Skeletal muscle satellite cell (primary cell): ENCODE measurements around the gene CNTNAP2.

Experiments used
- H3K27me3 ChIP-seq: 2 replicates; pipeline ENCODE4 v1.7.0; 2013; ENCODE audit warnings: low read length; ENCODE audit not compliant: control insufficient read depth, insufficient read depth
- H3K36me3 ChIP-seq: 2 replicates; pipeline ENCODE4 v1.7.0; 2013; ENCODE audit warnings: mild to moderate bottlenecking, control low read depth, low read length; ENCODE audit not compliant: insufficient read depth
- H3K4me1 ChIP-seq: 2 replicates; pipeline ENCODE4 v1.7.0; 2013; ENCODE audit warnings: low read length; ENCODE audit not compliant: control insufficient read depth, insufficient read depth
- H3K4me2 ChIP-seq: 2 replicates; pipeline ENCODE4 v1.7.0; 2013; ENCODE audit warnings: mild to moderate bottlenecking, low read length
- H3K4me3 ChIP-seq: 2 replicates; pipeline ENCODE4 v1.7.0; 2013; ENCODE audit warnings: low read length
- H3K9ac ChIP-seq: 2 replicates; pipeline ENCODE4 v1.7.0; 2013; ENCODE audit warnings: mild to moderate bottlenecking, low read depth, low read length, moderate library complexity
- H3K9me3 ChIP-seq: replicated peaks from 2 replicates; pipeline ENCODE4 v1.7.0; 2013; ENCODE audit warnings: mild to moderate bottlenecking, control low read depth, low read length

The CNTNAP2 gene

DNA sequence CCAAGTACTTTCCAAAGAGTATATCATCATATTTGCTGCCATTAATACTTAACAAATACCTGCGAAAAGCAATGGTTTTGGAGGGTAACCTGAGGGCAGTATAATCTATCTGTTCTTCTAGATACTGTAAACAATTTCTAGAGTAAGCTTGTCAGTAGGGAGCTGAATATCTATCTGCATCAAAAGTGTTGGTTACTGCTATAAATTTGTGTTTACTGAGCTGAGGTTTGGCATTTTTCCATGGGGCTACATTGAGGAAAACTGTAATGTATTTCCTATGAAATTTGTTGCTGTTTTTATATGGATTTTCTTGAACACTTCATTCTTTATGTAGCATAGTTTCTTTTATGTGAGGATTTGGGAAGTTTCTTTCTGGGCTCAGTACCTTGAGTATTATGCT, 913.4 kb downstream of the CNTNAP2 start:
- Histone ChIP-seq H3K36me3 (no peaks in the 10 kb centered on the region), H3K4me2 (no peak overlapping the region), H3K27me3 (no peaks in the 10 kb centered on the region), H3K4me1 (no peaks in the 10 kb centered on the region), H3K9ac (no peak overlapping the region), H3K4me3 (no peak overlapping the region), H3K9me3 (no peaks in the 10 kb centered on the region)

GRCh38 chr7:147033641-147034040, 917.0 kb downstream of the CNTNAP2 start:
- Histone ChIP-seq H3K4me3 (no peak overlapping the region), H3K36me3 (no peaks in the 10 kb centered on the region), H3K27me3 (no peaks in the 10 kb centered on the region), H3K4me2 (no peak overlapping the region), H3K9me3 (no peaks in the 10 kb centered on the region), H3K9ac (no peak overlapping the region), H3K4me1 (no peaks in the 10 kb centered on the region)

DNA sequence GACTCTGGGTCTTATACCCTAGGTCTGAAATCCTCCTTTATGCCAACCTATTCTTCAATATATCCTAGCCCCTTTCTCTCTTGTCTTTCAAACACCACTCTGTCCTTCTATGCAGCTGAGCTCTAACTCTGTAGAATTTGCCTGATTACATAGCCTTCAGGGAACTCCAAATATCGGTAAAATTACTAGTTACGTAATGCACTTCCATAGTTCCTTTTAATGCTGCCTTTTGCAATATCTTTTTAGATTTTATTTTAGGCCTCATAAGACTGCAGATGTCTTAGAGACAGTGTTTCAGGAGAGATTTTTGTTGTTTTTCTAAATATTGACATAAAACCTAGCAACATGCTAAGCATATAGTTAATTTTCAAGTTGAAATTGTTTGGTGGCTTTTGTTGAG, 924.8 kb downstream of the CNTNAP2 start:
- no peak overlapping the region for H3K9ac ChIP-seq
- H3K9me3 ChIP-seq: no peaks in the 10 kb centered on the region
- H3K4me3 ChIP-seq: no peak overlapping the region
- no peaks in the 10 kb centered on the region for H3K36me3 ChIP-seq
- no peaks in the 10 kb centered on the region for H3K4me1 ChIP-seq
- H3K27me3 ChIP-seq: no peaks in the 10 kb centered on the region
- H3K4me2 ChIP-seq: no peak overlapping the region

DNA sequence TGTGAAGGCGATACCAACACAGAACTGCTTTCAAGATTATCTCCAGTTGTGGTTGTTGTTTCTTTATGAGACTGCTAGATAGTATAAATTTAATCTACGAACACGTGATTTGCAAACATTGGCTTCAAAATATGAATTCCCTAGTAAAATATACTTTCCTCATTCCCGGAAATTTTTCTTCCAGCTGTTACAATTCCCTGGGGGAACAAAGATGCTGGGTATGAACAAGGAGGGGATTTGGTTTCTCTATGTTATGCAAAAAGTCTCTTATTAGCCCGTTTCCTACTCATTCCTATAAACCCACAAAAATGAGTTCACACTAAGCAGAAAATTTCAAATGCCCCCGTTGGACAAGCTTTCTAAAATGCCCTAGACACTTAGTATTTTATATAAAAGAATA, 928.3 kb downstream of the CNTNAP2 start:
- Histone ChIP-seq H3K4me1 (no peaks in the 10 kb centered on the region), H3K9ac (no peak overlapping the region), H3K27me3 (no peaks in the 10 kb centered on the region), H3K36me3 (no peaks in the 10 kb centered on the region), H3K4me2 (no peak overlapping the region), H3K9me3 (no peaks in the 10 kb centered on the region), H3K4me3 (no peak overlapping the region)

DNA sequence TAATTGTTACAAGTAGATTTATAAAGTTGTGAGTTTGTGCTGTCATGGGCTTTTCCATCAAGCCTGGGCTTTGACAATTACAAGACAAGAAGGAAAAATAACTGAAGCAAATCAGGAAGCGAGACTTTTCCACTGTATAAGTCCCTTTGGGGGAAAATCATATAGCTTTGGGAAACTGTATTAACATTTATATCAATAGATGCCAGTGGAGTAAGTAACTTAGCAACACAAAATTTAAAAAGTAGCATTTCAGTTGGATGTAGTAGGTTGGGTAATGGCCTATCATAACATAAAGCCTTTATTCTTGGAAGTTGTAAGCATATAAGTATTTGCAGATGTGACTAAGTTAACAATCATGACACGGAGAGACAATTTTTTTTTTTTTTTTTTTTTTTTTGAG, 931.1 kb downstream of the CNTNAP2 start:
- H3K36me3 ChIP-seq: no peaks in the 10 kb centered on the region
- H3K4me3 ChIP-seq: no peak overlapping the region
- H3K27me3 ChIP-seq: no peaks in the 10 kb centered on the region
- peaks cover 5% of the 10 kb centered on the region for H3K9me3 ChIP-seq
- no peaks in the 10 kb centered on the region for H3K4me1 ChIP-seq
- no peak overlapping the region for H3K9ac ChIP-seq
- no peak overlapping the region for H3K4me2 ChIP-seq

DNA sequence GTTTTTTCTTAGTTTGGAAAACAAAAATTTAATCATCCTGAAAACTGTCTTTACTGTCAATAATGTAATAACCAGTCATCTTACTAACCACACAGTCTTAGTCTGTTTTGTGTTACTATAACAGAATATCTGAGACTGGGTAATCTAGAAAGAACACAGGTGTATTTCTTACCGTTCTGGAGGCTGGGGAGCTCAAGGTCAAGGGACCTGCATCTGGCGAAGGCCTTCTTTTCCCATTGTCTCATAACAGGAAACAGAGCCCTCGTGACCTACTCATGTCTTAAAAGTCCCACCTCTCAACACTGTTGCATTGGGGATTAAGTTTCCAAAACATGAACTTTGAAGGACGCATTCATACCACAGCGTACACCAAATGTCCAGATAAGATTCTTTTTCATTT, 932.3 kb downstream of the CNTNAP2 start:
- Histone ChIP-seq H3K9me3 (peaks cover 5% of the 10 kb centered on the region), H3K4me2 (no peak overlapping the region), H3K4me3 (no peak overlapping the region), H3K36me3 (no peaks in the 10 kb centered on the region), H3K9ac (no peak overlapping the region), H3K27me3 (no peaks in the 10 kb centered on the region), H3K4me1 (no peaks in the 10 kb centered on the region)

- Histone ChIP-seq H3K4me3 (no peak overlapping the region), H3K9me3 (peaks cover 9% of the 10 kb centered on the region), H3K4me2 (no peak overlapping the region), H3K36me3 (no peaks in the 10 kb centered on the region), H3K9ac (no peak overlapping the region), H3K4me1 (no peaks in the 10 kb centered on the region), H3K27me3 (no peaks in the 10 kb centered on the region)
Measured at GRCh38 chr7:147052818-147053217, 936.2 kb downstream of the CNTNAP2 start.

DNA sequence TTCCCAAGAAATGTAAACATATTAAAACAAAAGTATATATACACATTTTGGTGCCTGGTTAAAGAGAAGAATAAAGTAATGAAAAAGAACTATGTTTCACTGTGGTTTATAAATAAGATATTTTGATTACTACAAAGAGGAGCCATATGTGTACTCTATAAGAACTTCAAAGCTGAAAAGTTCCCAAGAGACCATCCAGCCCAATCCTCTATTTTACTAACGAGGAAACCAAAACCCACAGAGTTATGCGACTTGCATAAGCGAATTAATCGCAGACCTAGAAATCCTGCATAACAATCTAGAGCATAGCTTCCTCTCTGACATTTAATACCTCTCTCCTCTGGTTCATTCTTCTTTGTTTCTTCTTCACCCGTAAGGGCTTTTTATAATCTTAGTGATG, 937.1 kb downstream of the CNTNAP2 start:
- Histone ChIP-seq H3K9me3 (peaks cover 9% of the 10 kb centered on the region), H3K4me2 (no peak overlapping the region), H3K4me3 (no peak overlapping the region), H3K27me3 (no peaks in the 10 kb centered on the region), H3K9ac (no peak overlapping the region), H3K36me3 (no peaks in the 10 kb centered on the region), H3K4me1 (no peaks in the 10 kb centered on the region)

DNA sequence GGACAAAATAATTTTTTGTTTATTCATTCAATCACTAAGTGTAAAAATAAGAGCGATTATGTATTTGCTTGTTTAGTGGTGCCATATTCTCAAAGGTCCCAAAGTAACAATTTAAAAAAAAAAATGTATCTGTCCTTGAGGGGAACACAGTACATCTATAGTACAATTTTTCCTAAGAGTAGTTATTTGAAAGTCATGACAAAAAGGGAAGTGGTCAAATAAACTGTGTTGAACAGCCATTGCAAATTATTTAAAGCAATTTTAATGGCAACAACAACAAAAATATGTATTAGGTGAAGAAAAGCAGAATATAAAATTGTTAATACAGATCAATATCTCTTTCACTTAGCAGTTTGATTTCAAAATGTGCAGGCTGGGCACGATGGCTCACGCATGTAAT, 943.5 kb downstream of the CNTNAP2 start:
- Histone ChIP-seq H3K9ac (no peak overlapping the region), H3K4me3 (no peak overlapping the region), H3K4me2 (no peak overlapping the region), H3K27me3 (no peaks in the 10 kb centered on the region), H3K36me3 (no peaks in the 10 kb centered on the region), H3K9me3 (peaks cover 4% of the 10 kb centered on the region), H3K4me1 (no peaks in the 10 kb centered on the region)

DNA sequence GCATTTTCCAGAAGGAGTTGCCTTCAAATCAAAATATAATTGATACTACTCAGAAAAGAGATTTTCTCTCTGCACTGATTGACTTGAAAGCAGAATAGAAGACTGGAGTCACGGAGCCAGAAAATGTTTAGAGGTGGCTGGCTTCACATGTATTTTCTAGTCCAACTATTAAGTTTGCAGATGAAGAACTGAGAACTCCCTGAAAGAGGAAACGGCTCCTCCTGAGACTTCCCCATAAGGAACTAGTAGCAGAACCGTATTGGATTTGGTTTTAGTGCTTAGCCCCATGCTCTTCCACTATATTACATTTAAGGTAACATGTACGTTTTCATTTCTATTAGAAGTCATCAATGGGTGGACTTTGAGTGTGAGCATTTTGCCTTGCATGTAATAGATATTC, 946.3 kb downstream of the CNTNAP2 start:
- Histone ChIP-seq H3K9ac (no peak overlapping the region), H3K27me3 (no peaks in the 10 kb centered on the region), H3K4me2 (no peak overlapping the region), H3K4me3 (no peak overlapping the region), H3K9me3 (no peaks in the 10 kb centered on the region), H3K36me3 (no peaks in the 10 kb centered on the region), H3K4me1 (no peaks in the 10 kb centered on the region)

- Histone ChIP-seq H3K4me2 (no peak overlapping the region), H3K9me3 (peaks cover 6% of the 10 kb centered on the region), H3K9ac (no peak overlapping the region), H3K4me1 (no peaks in the 10 kb centered on the region), H3K4me3 (no peak overlapping the region), H3K27me3 (no peaks in the 10 kb centered on the region), H3K36me3 (no peaks in the 10 kb centered on the region)
Measured at GRCh38 chr7:147068842-147069241, 952.2 kb downstream of the CNTNAP2 start.

GRCh38 chr7:147069771-147070170, 953.2 kb downstream of the CNTNAP2 start:
- H3K9ac ChIP-seq: no peak overlapping the region
- no peak overlapping the region for H3K4me2 ChIP-seq
- no peaks in the 10 kb centered on the region for H3K27me3 ChIP-seq
- no peaks in the 10 kb centered on the region for H3K4me1 ChIP-seq
- no peak overlapping the region for H3K4me3 ChIP-seq
- peaks cover 6% of the 10 kb centered on the region for H3K9me3 ChIP-seq
- no peaks in the 10 kb centered on the region for H3K36me3 ChIP-seq
